SK-N-SH treated with all-trans-retinoic acid at 6 μM for 48 hours (cell line): ENCODE results near the gene DKK2.

ENCODE experiments used
- ARNTL ChIP-seq: fragments of 450-650 bp; formaldehyde crosslinking; IDR thresholded peaks from 2 replicates; pipeline ENCODE4 v1.5.0; 2020; ENCODE audit warnings: low read depth, mild to moderate bottlenecking, moderate library complexity, borderline replicate concordance
- TOX ChIP-seq: fragments of 250-450 bp; sonication (Bioruptor Pico); IDR thresholded peaks from 2 replicates; pipeline ENCODE4 v1.8.0; 2021; ENCODE audit warnings: mild to moderate bottlenecking, moderate library complexity, borderline replicate concordance
- ZFP3 ChIP-seq: fragments of 250-450 bp; sonication (Bioruptor Pico); IDR thresholded peaks from 2 replicates; pipeline ENCODE4 v1.5.0; 2020; ENCODE audit warnings: mild to moderate bottlenecking, moderate library complexity
- ZNF70 ChIP-seq: fragments of 450-650 bp; formaldehyde crosslinking; IDR thresholded peaks from 2 replicates; pipeline ENCODE4 v1.5.0; 2020; ENCODE audit warnings: mild to moderate bottlenecking, moderate library complexity
- TF ChIP-seq, protein P1 (sequence below): fragments of 250-450 bp; sonication (Bioruptor Pico); IDR thresholded peaks from 2 replicates; pipeline ENCODE4 v1.5.0; 2020; ENCODE audit warnings: mild to moderate bottlenecking, moderate library complexity
- TF ChIP-seq, protein P2 (sequence below): fragments of 250-450 bp; sonication (Bioruptor Pico); IDR thresholded peaks from 2 replicates; pipeline ENCODE4 v1.8.0; 2020; ENCODE audit warnings: mild to moderate bottlenecking, moderate library complexity, borderline replicate concordance

DNA sequence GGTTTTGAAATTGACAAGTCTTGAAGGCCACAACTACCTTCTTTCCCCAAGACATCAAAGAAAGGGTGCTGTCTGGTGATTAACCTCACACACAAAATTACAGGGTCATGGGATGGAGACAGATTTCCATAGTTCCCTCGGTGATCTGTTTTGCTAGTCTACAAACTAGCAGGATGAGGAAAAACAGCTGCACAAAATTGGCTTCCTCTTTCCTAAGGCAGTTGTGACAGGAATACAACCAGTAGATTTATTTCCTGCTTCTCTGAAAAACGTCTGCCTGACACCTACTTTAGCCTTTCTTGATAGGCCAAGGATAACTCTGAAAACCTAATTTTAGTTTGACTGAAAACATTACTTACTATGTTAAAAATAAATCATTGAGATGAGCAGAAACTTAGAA is 39.6 kb downstream of the DKK2 start:
- TF ChIP-seq ARNTL (CRISPR knock-in tag) (no peak), ZFP3 (CRISPR knock-in tag) (no peak), ZNF70 (CRISPR knock-in tag) (no peak), TOX (no peak)
- TF ChIP-seq, protein P1, sequence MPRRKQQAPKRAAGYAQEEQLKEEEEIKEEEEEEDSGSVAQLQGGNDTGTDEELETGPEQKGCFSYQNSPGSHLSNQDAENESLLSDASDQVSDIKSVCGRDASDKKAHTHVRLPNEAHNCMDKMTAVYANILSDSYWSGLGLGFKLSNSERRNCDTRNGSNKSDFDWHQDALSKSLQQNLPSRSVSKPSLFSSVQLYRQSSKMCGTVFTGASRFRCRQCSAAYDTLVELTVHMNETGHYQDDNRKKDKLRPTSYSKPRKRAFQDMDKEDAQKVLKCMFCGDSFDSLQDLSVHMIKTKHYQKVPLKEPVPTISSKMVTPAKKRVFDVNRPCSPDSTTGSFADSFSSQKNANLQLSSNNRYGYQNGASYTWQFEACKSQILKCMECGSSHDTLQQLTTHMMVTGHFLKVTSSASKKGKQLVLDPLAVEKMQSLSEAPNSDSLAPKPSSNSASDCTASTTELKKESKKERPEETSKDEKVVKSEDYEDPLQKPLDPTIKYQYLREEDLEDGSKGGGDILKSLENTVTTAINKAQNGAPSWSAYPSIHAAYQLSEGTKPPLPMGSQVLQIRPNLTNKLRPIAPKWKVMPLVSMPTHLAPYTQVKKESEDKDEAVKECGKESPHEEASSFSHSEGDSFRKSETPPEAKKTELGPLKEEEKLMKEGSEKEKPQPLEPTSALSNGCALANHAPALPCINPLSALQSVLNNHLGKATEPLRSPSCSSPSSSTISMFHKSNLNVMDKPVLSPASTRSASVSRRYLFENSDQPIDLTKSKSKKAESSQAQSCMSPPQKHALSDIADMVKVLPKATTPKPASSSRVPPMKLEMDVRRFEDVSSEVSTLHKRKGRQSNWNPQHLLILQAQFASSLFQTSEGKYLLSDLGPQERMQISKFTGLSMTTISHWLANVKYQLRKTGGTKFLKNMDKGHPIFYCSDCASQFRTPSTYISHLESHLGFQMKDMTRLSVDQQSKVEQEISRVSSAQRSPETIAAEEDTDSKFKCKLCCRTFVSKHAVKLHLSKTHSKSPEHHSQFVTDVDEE (CRISPR knock-in tag): no peak
- TF ChIP-seq, protein P2, sequence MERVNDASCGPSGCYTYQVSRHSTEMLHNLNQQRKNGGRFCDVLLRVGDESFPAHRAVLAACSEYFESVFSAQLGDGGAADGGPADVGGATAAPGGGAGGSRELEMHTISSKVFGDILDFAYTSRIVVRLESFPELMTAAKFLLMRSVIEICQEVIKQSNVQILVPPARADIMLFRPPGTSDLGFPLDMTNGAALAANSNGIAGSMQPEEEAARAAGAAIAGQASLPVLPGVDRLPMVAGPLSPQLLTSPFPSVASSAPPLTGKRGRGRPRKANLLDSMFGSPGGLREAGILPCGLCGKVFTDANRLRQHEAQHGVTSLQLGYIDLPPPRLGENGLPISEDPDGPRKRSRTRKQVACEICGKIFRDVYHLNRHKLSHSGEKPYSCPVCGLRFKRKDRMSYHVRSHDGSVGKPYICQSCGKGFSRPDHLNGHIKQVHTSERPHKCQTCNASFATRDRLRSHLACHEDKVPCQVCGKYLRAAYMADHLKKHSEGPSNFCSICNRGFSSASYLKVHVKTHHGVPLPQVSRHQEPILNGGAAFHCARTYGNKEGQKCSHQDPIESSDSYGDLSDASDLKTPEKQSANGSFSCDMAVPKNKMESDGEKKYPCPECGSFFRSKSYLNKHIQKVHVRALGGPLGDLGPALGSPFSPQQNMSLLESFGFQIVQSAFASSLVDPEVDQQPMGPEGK (CRISPR knock-in tag): no peak
